H1 (cell line): ENCODE results near the gene CENPF. TPM values are rescaled to one million over a fixed set of nuclear protein-coding genes. Genes with fewer than 3 reads are reported as not detected.

Experiments
- CBX8 ChIP-seq: fragments of 300-800, 300-1000 bp; sonication (generic); IDR thresholded peaks from 2 replicates; pipeline ENCODE4 v1.7.1; 2016; ENCODE audit warnings: low read depth, low read length, borderline replicate concordance
- CHD7 ChIP-seq: fragments of 300-600 bp; sonication (generic); IDR thresholded peaks from 2 replicates; pipeline ENCODE4 v1.7.1; 2012; ENCODE audit warnings: low read length, moderate library complexity, mild to moderate bottlenecking, inconsistent platforms; ENCODE audit not compliant: insufficient replicate concordance
- CTBP2 ChIP-seq: IDR thresholded peaks from 2 replicates; pipeline ENCODE4 v1.7.0; 2011; ENCODE audit warnings: borderline replicate concordance, mild to moderate bottlenecking, moderate library complexity, mixed read lengths, low read length; ENCODE audit not compliant: insufficient read depth, insufficient read length
- SIRT6 ChIP-seq: IDR thresholded peaks from one replicate; pipeline ENCODE4 v1.7.1; 2012; ENCODE audit warnings: low read length, inconsistent platforms
- TCF12 ChIP-seq: IDR thresholded peaks from 2 replicates; pipeline ENCODE4 v1.6.1; 2011; ENCODE audit warnings: low read depth, mild to moderate bottlenecking, low read length
- polyA plus RNA-seq, 7 experiments: library from polyadenylated mRNA; depleted of rRNA in 3 of 7; stranded (reverse) in 5 of 7; unstranded in 2 of 7; fragments of >200 nt in 5 of 7; fragments of 200-250 nt in 2 of 7; gene quantifications; 1 replicate in 5 of 7; 2 replicates in 1 of 7; 4 replicates in 1 of 7; pipeline versions ENCODE4 v1.2.1 to v1.2.3, GENCODE V29; 2011 to 2013; ENCODE audit warnings: missing spikeins in 2 of 7, mixed read lengths in 2 of 7
- total RNA-seq: library from RNA; stranded (reverse); fragmentation: NEBNext Ultra II Directional; extraction: Animal tissue kit (Norgen Biotek cat#: 25700); gene quantifications from 2 replicates; pipeline ENCODE4 v1.2.1, GENCODE V29; 2021

Gene CENPF
- total and polyA plus RNA-seq, 2 of the 8 experiments (the other 6 are each of a cell fraction or from before 2014, with no cell fraction given): 13.7 to 170 TPM

DNA sequence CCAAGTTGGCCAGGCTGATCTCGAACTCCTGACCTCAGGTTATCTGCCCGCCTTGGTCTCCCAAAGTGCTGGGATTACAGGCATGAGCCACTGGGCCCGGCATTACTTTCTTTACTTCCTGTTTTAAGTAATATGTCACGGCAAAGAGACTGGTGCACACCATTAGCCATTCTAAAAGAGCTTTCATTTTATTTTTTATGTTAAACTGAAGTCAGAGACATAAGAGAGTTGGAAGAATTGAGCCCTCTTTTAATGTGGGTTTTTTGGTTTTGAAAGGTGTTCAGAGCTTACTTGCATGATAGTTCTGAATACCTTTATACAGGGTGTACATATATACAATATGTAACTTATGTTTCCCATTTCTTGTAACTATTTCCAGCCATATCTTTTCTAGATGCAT lies 14.3 kb downstream of the CENPF start (continued):
- no peak for TF ChIP-seq CHD7
- no peak for TF ChIP-seq SIRT6
- no peak for TF ChIP-seq CBX8
- no peak for TF ChIP-seq TCF12
- no peak for TF ChIP-seq CTBP2
